ENCODE data around the gene CD2AP.

- TF ChIP-seq CTCF (IDR thresholded peaks at IDR 0.05 in 2 of 3, conservative IDR thresholded peaks at IDR 0.05 in 1 of 3; ENCODE audit: borderline replicate concordance in 1 of 3, insufficient read depth in 1 of 3, low read depth in 2 of 3, low read length in 2 of 3), result no peak
- no peak for TF ChIP-seq JUND (IDR thresholded peaks at IDR 0.05)
- no peak for TF ChIP-seq ZNF274 (IDR thresholded peaks at IDR 0.05; ENCODE audit: low read depth, low read length)
- TF ChIP-seq POLR2AphosphoS5 (IDR thresholded peaks at IDR 0.05; ENCODE audit: low read depth, low read length), result no peak
- TF ChIP-seq, protein P1, sequence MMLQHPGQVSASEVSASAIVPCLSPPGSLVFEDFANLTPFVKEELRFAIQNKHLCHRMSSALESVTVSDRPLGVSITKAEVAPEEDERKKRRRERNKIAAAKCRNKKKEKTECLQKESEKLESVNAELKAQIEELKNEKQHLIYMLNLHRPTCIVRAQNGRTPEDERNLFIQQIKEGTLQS (IDR thresholded peaks at IDR 0.05), result no peak
- TF ChIP-seq POLR2A (IDR thresholded peaks at IDR 0.05; ENCODE audit: borderline replicate concordance, extremely low read depth, insufficient read depth, insufficient read length), result no peak
- TF ChIP-seq RAD21 (IDR thresholded peaks at IDR 0.05; ENCODE audit: low read depth), result no peak
- TF ChIP-seq EGR1 (IDR thresholded peaks at IDR 0.05; ENCODE audit: low read depth), result no peak
- TF ChIP-seq EZH2 (IDR thresholded peaks at IDR 0.05), result no peak
- TF ChIP-seq YY1 (IDR thresholded peaks at IDR 0.05; ENCODE audit: extremely low read depth, insufficient replicate concordance, low read depth, low read length), result no peak
- TF ChIP-seq CEBPB (IDR thresholded peaks at IDR 0.05; ENCODE audit: low read depth), result no peak
- TF ChIP-seq, protein P2, sequence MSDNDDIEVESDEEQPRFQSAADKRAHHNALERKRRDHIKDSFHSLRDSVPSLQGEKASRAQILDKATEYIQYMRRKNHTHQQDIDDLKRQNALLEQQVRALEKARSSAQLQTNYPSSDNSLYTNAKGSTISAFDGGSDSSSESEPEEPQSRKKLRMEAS (IDR thresholded peaks at IDR 0.05), result no peak
These were observed 121.9 kb downstream of the CD2AP start for GRCh38 chr6:47599512-47599911.
